ENCODE results near the gene IFI27.
"Not testable (repeated sequence)": the region's sequence is repeated elsewhere in the genome, so short reads cannot be mapped to it uniquely, and the experiment has no call there.

IFI27 gene

GRCh38 chr14:94145902-94146527 is 35.5 kb downstream of the IFI27 start:
- FAIRE-seq = no peak
- DNase-seq (ENCODE audit: low spot score) = no peak

DNA sequence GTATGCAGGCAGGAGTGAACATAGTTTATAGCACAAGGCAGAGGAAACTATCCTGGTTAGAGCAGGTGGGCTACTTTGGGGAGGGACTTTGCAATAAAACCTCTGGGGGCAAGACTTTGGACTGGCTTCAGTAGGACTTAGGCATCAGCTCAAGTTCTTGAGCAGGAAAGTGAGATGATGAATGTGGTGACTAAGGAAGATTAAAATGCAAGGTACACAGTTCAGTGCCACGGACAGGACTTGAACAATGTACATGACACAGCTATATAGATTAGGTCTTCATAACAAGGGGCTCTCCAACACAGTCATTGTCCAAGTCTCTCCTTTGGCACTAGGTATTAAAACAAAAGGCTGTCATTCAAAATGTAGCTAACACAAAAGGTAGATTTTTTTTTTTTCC is 42.1 kb downstream of the IFI27 start:
- no peak for FAIRE-seq
- DNase-seq (ENCODE audit: low spot score) = no peak

DNA sequence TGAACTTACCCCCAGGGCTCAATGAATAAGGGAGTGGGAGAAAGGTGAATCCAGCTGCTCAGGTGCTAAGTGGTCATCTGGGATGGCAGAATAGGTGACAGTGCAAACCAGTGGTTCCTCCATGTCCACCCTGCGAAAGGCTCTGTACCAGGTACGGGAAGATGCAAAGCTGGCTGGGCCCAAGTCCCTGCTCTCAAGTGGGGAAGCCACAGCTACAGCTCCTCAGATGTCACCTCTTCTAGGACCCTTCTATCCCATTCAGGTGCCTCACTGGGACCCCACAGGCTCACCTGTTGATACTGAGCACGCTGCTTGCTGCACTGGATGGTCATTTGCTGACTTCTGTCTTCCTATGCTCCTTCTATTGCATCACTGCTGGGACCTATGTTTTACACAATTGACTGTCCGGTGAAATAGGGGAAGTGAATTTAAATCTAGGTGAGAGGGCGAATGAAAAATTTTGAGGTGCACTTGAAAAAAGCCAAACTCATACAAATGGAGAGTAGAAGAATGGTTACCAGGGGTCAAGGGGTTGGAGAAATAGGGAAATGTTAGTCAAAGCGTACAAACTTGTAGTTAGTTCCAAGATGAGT is 43.3 kb downstream of the IFI27 start:
- no peak for FAIRE-seq
- no peak for DNase-seq (ENCODE audit: low spot score)

- not testable (repeated sequence) for DNase-seq (ENCODE audit: low spot score); FAIRE-seq
These were observed 45.6 kb downstream of the IFI27 start for GRCh38 chr14:94156143-94156542.

DNA sequence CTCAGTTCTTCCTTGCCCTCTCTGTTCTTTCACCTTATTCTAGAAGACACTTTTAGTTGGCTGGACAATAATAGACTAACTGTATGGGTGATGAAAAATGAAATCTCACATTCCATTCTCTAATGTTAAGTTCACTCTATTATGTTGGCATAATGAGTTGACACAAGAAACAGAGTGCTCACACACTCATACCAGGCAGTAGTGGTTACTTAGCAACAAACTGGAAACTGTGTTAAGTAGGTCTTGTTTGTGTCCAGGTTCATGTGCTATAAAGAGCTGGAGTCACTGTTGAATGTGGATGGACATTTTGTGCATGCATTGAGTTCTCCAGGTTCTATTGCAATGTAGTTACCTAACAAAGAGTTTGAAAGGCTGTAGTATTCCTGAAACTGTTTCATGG is 46.7 kb downstream of the IFI27 start:
- FAIRE-seq (no peak), DNase-seq (ENCODE audit: low spot score) (no peak)

GRCh38 chr14:94158239-94158883 is 47.8 kb downstream of the IFI27 start:
- DNase-seq (ENCODE audit: low spot score) (no peak), FAIRE-seq (no peak)

DNA sequence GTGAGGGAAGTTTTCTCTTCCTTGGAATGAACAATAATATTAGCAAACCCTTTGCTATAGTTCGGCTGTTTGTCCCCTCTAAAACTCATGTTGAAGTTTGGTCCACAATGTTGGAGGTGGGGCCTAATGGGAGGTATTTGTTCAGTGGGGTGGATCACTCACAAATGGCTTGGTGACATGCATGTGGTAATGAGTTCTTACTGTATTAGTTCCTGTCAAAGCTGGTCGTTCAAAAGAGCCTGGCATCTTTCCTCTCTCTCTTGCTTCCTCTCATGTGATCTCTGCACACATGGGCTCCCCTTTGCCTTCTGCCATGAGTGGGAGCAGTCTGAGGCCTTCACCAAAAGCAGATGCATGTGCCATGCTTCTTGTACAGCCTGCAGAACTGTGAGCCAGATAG is 50.5 kb downstream of the IFI27 start:
- FAIRE-seq (no peak), DNase-seq (ENCODE audit: low spot score) (no peak)

GRCh38 chr14:94161981-94162380 is 51.4 kb downstream of the IFI27 start:
- FAIRE-seq = no peak

DNA sequence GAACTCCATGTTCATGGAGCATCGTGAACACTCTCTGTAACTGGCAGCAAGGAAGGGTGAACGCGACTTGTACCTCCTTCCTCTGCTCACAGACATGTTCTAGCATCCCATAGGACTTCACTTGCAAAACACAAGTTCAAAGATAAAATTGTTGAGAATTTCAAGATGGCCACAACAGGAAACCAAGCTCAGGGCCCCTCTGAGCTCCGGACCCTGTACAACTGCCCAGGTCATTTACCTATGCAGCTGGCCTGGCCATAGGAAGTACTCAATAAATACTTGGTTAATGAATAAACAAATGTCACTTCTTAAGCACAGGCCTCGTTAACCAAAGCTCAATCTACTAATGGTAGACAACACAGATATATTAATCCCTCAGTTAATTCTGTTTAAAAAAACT is 51.9 kb downstream of the IFI27 start:
- no peak for FAIRE-seq
- DNase-seq (ENCODE audit: low spot score) = no peak

More at GRCh38 chr14:94161981-94162380, 51.4 kb downstream of the IFI27 start:
- DNase-seq (ENCODE audit: low spot score) = no peak

GRCh38 chr14:94163796-94164195 is 53.3 kb downstream of the IFI27 start:
- DNase-seq (ENCODE audit: low spot score) = no peak

DNA sequence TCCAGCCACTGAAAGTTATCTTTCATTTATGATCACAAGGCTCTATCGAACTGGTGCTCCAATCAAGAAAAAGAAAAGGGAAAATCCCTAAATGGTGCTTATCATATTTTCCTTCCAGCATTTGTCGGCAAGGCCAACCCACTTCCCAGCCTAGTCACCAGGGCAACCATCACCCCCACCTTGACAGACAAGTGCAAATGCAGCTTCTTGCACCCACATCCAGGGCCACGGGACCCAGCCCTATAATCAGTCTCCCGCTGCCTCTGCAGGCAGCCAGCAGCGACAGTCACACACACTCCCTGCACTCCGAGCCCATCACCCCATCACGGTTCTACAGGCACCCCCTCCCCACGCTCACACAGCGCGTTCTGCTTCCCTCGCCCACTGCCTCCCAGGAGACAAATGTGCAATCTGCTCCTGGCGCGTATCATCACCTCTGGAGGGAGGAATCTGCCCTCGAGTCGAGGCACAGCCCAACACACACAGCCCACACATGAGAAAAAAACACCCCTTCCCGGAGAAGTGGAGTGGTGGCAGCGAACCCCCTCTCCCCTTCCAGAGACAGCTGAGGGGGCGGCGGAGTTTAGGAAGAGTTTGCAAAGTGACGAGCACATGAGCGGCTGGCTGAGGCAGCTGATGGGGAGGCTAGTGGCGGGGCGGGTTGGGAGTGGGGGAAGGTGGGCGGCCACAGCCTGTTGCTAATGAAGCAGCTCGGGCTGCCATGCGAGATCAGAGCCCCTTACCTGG is 54.3 kb downstream of the IFI27 start:
- DNase-seq (ENCODE audit: low spot score) (no peak), FAIRE-seq (no peak)

More at GRCh38 chr14:94163796-94164195, 53.3 kb downstream of the IFI27 start:
- no peak for FAIRE-seq

GRCh38 chr14:94165744-94166143 is 55.2 kb downstream of the IFI27 start:
- DNase-seq (ENCODE audit: low spot score) = no peak

More at GRCh38 chr14:94165744-94166143, 55.2 kb downstream of the IFI27 start:
- no peak for FAIRE-seq

Measured in RCC 7860 (cell line).